Measurements from ENCODE around the gene BCAS3. TPM values are rescaled to one million over a fixed set of nuclear protein-coding genes. Genes with fewer than 3 reads are reported as not detected.

Gene BCAS3
- total RNA-seq, 1 experiment from 2014 or later = 26.3 TPM

DNA sequence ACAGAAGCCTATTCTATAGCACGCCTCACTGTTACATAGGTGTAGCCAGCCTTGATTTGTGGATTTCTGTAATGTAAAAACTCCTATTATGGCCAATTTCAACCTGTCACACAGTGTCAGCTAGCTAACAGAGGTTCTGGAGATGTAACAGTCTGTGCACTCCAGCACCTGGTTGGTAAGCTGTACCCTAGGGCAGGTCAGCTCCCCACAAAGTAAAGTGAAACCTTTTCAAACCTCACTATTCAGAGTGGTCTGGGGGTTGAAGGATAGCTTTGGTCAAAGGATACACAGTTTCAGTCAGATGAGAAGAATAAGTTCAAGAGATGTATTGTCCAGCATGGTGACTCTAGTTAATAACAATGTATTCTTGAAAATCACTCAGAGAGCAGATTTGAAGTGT lies 693.5 kb downstream of the BCAS3 start:
- POLR2A ChIA-PET = no interaction called here
- Histone ChIP-seq H3K79me2 (ENCODE audit: insufficient read depth, low read length) (no peaks in the 10 kb centered on the region), H4K20me1 (ENCODE audit: insufficient read depth) (no peaks in the 10 kb centered on the region), H3K4me2 (ENCODE audit: low read length) (no peak overlapping the region), H3K9me2 (ENCODE audit: insufficient read depth) (no peaks in the 10 kb centered on the region), H3K27ac (ENCODE audit: low read depth, low read length) (no peak overlapping the region), H3K9me3 (ENCODE audit: control insufficient read depth in 1 of 2, insufficient read depth in 1 of 2, low read depth in 1 of 2, low read length in 2 of 2) (no peaks in the 10 kb centered on the region), H2AFZ (ENCODE audit: low read depth, low read length, poor library complexity, severe bottlenecking) (no peak overlapping the region), H3K4me1 (ENCODE audit: control insufficient read depth in 1 of 2, insufficient read depth in 2 of 2, low read length in 2 of 2) (no peaks in the 10 kb centered on the region), H3K4me3 (replicated peaks in 1 of 2; ENCODE audit: low read depth in 1 of 2, low read length in 2 of 2) (no peak overlapping the region), H3K36me3 (ENCODE audit: control insufficient read depth in 1 of 2, insufficient read depth in 2 of 2, low read length in 2 of 2) (no peaks in the 10 kb centered on the region), H3K9ac (ENCODE audit: low read length) (no peak overlapping the region), H3K27me3 (ENCODE audit: insufficient read depth, low read length) (no peaks in the 10 kb centered on the region)
- CTCF ChIA-PET = interaction anchor here (1.2 kb wide), 1 partner anchor 23 kb away, joined by 4 read pairs; no protein-coding TSS in a partner anchor
- BruUV-seq (replicated peaks) = no TSS peak
- TF ChIP-seq SIN3A (IDR thresholded peaks at IDR 0.05; ENCODE audit: low read depth) = no peak
- no peak for TF ChIP-seq EZH2phosphoT487 (IDR thresholded peaks at IDR 0.05; ENCODE audit: borderline replicate concordance)
- TF ChIP-seq FOSL1 (IDR thresholded peaks at IDR 0.05; ENCODE audit: low read depth) = no peak
- no peak for TF ChIP-seq TCF7L2 (IDR thresholded peaks at IDR 0.05; ENCODE audit: borderline replicate concordance, extremely low read depth, insufficient read depth, insufficient read length)
- TF ChIP-seq, protein P1, sequence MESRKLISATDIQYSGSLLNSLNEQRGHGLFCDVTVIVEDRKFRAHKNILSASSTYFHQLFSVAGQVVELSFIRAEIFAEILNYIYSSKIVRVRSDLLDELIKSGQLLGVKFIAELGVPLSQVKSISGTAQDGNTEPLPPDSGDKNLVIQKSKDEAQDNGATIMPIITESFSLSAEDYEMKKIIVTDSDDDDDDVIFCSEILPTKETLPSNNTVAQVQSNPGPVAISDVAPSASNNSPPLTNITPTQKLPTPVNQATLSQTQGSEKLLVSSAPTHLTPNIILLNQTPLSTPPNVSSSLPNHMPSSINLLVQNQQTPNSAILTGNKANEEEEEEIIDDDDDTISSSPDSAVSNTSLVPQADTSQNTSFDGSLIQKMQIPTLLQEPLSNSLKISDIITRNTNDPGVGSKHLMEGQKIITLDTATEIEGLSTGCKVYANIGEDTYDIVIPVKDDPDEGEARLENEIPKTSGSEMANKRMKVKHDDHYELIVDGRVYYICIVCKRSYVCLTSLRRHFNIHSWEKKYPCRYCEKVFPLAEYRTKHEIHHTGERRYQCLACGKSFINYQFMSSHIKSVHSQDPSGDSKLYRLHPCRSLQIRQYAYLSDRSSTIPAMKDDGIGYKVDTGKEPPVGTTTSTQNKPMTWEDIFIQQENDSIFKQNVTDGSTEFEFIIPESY (IDR thresholded peaks at IDR 0.05; ENCODE audit: extremely low read depth, insufficient replicate concordance, low read length) = no peak
- no peak for TF ChIP-seq ZNF274 (IDR thresholded peaks at IDR 0.05; ENCODE audit: low read depth, low read length)
- TF ChIP-seq, protein P2, sequence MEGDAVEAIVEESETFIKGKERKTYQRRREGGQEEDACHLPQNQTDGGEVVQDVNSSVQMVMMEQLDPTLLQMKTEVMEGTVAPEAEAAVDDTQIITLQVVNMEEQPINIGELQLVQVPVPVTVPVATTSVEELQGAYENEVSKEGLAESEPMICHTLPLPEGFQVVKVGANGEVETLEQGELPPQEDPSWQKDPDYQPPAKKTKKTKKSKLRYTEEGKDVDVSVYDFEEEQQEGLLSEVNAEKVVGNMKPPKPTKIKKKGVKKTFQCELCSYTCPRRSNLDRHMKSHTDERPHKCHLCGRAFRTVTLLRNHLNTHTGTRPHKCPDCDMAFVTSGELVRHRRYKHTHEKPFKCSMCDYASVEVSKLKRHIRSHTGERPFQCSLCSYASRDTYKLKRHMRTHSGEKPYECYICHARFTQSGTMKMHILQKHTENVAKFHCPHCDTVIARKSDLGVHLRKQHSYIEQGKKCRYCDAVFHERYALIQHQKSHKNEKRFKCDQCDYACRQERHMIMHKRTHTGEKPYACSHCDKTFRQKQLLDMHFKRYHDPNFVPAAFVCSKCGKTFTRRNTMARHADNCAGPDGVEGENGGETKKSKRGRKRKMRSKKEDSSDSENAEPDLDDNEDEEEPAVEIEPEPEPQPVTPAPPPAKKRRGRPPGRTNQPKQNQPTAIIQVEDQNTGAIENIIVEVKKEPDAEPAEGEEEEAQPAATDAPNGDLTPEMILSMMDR (IDR thresholded peaks at IDR 0.05 in 2 of 3, conservative IDR thresholded peaks at IDR 0.05 in 1 of 3; ENCODE audit: borderline replicate concordance in 1 of 3, insufficient read depth in 1 of 3, low read depth in 2 of 3, low read length in 2 of 3) = no peak
- TF ChIP-seq POLR2AphosphoS5 (IDR thresholded peaks at IDR 0.05; ENCODE audit: low read depth, low read length) = no peak
- TF ChIP-seq JUND (IDR thresholded peaks at IDR 0.05) = no peak
- TF ChIP-seq ELF1 (IDR thresholded peaks at IDR 0.05; ENCODE audit: borderline replicate concordance, low read depth) = no peak
- TF ChIP-seq SP1 (IDR thresholded peaks at IDR 0.05; ENCODE audit: low read depth) = no peak
- no peak for TF ChIP-seq CBX3 (IDR thresholded peaks at IDR 0.05; ENCODE audit: low read depth)
- no peak for TF ChIP-seq ZFX (IDR thresholded peaks at IDR 0.05)
- TF ChIP-seq, protein P3, sequence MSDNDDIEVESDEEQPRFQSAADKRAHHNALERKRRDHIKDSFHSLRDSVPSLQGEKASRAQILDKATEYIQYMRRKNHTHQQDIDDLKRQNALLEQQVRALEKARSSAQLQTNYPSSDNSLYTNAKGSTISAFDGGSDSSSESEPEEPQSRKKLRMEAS (IDR thresholded peaks at IDR 0.05) = no peak
- intact Hi-C loops (cut with micrococcal nuclease) = no loop called here
- no peak for ATAC-seq
- RAD21 ChIA-PET (ENCODE audit: low non-redundant PET in 1 of 2, low total read pairs in 2 of 2, uncharacterized antibody in 2 of 2, unreplicated experiment in 2 of 2) = no interaction called here
- no peak for DNase-seq (ENCODE audit: low read depth, low spot score)

Data from HCT116 (cell line).